Measurements from ENCODE around the gene E2F4.

Gene E2F4

GRCh38 chr16:67246081-67246755 lies 54.3 kb downstream of the E2F4 start:
- in situ Hi-C loops (cut with MboI; ENCODE audit: low sequenced_read_pairs): no loop called here

- in situ Hi-C loops (cut with MboI; ENCODE audit: low sequenced_read_pairs): no loop called here
Measured at GRCh38 chr16:67246756-67247191, 54.8 kb downstream of the E2F4 start.

- in situ Hi-C loops (cut with MboI; ENCODE audit: low sequenced_read_pairs): no loop called here
Measured at GRCh38 chr16:67247192-67248072, 55.5 kb downstream of the E2F4 start, which contains the start of gene FHOD1. TSS of gene FHOD1 (minus strand) at chr16:67247481. CDS start at chr16:67247410, 71 bp downstream.

GRCh38 chr16:67248073-67248400 lies 56.1 kb downstream of the E2F4 start:
- in situ Hi-C loops (cut with MboI; ENCODE audit: low sequenced_read_pairs): no loop called here
